T-helper 2 cell (primary cell): ENCODE measurements around the gene SNCB.

Source experiments
- DNase-seq, 5 experiments: peaks; one replicate each; pipeline versions ENCODE4 v3.0.0 to v3.0.0-alpha.2; 2012 to 2022

Gene SNCB

DNA sequence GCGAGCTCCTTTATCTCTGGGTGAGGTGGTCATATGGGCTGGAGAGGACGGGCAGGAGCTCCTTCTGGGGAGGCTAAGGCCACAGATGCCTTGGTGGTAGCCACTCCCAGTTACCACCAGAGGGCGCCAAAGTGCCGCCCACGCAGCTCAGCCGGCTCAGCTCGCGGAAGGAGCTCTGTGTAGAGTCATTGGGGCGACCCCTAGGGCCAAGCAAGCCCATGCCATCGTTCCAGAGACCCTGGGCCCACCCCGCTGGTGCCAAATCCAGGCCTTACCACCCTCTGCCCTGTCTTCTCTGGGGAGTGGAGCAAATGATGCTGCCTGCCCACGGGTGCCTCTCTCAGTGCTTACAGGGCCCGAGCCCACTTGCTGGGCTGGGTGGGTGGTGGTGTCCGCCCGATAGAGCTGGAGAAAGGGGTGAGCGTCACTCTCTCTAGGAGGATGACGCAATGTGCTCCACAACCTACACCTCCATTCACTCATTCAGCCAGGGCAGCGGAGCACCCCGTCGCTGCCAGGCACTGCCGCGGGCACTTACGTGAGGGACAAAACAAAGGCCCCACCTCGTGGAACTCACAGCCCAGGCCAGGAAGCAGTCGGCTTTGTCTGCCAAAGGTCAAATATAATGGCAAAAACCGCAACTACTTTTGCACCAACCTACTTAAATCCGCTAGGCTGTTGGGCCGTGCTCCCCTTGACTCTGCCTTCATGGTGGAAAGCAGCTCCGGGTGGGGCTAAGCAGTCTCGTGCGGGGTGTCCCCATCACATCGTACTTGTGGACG is 30.7 kb upstream of the SNCB start:
- DNase-seq = peak; percentile 54 to 73 (median 67)

DNA sequence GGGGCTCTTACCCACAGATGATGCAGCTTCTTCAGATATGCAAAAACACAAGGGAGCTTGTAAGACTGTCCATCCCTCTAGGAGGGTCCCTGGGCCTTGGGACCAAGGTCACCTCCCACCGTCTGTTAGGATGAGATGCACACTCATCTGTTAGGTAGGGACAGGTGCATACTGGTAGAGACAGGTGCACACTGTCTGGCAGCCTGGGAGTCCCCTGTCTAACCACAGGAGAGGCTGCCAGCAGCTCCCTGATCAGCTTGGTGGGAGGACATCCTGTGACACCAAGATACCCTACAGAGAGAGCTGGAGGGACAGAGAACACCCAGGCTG is 30.2 kb upstream of the SNCB start:
- DNase-seq = peak in 1 of 5 experiments; percentile 44

- no peak for DNase-seq
Measured at GRCh38 chr5:176659860-176660461, 29.6 kb upstream of the SNCB start.

DNA sequence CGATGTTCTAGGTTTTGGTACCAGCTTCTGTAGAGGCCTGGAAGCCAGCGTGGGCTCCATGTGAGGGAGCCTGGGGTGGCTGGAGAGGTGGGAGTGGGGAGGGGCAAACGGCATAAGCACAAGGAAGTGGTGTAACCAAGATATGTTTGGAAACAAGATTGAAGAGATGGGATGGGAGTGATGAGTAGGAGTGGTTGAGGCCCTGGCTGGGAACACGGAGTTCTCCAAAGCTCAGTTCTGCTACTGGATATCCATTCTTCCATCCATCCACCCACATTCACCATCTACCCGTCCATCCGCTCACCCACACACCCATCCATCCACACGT is 29.1 kb upstream of the SNCB start:
- DNase-seq = no peak

GRCh38 chr5:176658817-176659511 is 28.6 kb upstream of the SNCB start:
- DNase-seq = peak in 2 of 5 experiments; percentile 45 to 65

GRCh38 chr5:176658007-176658599 is 27.8 kb upstream of the SNCB start:
- DNase-seq = peak in 4 of 5 experiments; percentile 39 to 76 (median 46)

DNA sequence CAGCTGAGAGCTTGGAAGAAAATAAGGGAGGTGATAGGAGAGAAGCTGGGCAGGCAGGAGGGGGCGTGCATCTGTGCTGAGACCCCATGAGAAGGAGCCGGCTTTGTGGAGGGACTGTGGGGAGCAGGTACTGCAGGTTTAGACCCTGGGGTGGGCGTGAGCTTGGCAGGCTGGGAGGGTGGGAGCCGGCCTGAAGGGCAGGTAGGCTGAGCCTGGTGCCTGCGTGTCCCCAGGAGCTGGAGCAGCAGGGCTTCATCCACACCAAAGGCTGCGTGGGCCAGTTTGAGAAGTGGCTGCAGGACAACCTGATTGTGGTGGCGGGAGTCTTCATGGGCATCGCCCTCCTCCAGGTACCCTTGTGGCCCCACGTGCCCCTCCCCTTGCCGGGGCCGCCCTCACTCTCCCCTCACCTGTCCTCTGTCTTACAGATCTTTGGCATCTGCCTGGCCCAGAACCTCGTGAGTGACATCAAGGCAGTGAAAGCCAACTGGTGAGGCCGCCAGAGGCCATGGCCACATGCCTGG is 26.2 kb upstream of the SNCB start:
- no peak for DNase-seq

GRCh38 chr5:176654856-176655255 is 24.5 kb upstream of the SNCB start:
- no peak for DNase-seq

DNA sequence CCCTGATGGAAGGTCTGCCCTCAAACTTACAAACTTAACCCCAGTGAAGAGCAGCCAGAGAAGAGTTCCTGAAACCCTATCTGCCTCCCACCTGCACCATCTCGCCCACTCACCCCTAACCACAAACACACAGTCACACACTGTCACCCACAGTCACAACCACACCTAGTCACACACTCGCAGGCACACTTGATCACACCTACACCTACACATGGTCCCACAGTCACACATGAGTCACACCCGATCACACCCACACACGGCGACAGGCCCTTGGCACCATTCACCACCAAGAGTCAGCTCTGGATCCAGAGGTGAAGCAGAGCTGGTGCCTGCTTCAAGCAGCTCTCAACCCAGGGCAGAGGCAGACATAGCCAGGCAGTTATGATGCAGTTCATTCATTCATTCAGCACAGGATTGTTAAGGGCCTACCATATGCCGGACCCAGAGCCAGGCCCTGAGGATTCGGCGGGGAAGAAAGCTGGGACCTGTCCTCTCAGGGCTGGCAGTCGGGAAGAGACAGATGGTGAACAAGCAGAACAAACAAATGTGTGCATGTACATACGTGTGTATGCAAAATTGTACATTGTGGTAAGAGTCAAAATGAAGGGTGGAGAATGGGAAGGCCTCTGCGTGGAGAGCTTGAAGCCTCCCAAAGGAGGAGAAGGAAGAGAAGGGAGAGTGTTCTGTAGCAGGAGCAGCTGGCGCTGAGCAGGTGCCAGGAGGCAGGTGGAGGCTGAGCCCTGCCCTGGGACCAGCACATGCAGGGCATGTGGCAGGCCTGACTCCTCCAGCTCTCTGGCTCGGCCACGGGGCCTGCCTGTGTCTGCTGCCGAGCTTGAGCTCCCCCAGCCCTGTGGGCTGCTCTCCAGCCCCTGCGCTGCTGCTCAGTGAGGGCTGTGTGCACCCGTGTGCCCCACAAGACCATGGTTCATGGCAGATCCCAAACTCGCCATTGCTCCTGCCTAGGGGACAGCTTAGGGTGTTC is 23.4 kb upstream of the SNCB start:
- peak in 3 of 5 experiments; percentile 55 to 70 (median 64) for DNase-seq

GRCh38 chr5:176652136-176652535 is 21.8 kb upstream of the SNCB start:
- DNase-seq = no peak

GRCh38 chr5:176651472-176651980 is 21.2 kb upstream of the SNCB start:
- no peak for DNase-seq

DNA sequence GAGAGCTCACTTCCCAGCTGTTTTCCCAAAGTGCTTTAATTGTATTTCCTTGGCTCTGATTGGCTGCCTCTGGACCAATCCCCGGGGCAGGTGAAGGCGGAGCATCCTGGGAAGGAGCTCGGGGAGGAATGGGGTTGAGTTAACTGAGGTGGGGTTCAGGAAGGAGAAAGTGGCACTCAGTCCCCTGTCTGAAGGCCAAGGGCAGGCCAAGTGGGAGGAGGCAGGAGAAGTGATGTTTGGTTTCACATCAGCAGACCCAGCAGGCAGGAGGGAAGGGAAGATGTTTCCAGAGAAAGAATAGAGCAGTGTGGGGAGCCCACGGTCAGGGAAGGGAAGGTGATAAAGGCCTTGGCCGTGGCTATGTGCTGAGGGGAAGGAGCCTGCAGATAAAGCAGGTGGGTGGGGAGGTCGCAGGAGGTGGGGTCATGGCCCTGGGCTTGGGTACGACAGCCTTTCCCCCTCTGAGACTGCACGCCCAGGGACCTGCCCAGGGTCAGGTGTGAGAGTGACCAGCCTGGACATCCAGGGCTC is 20.1 kb upstream of the SNCB start:
- DNase-seq = no peak

DNA sequence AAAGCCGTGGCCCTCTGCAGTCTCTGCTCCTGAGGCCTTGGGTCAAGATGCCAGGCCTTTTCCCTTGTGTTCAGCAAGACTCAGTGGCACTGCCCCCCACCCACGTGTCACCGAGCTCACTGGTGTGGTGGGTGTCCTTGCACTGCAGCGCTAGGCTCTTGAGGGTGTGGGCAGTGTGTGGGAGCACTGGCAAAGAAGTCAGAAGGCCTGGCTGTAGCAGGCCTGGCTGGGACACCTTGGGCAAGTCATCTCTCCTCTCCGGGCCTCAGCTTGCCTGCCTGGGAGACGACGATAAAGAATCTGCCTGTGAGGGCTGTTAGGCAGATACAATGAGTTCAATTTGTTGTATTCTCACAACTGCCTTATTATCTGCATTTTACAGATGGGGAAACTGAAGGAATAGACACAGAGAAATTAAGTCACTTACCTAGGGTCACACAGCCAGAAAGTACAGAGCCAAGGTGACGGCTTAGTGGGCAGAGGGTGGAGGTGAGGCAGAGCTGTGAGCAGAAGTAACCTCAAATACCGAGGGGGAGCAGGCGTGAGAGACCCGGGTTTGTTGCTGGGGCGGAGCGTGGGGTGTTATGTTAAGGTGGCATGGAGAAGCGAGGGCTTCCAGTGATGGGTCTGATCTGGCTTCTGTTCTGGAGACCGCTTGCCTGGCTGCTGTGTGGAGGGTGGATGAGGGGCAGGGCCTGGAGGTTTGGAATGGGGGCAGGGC is 18.3 kb upstream of the SNCB start:
- peak in 1 of 5 experiments; percentile 55 for DNase-seq

DNA sequence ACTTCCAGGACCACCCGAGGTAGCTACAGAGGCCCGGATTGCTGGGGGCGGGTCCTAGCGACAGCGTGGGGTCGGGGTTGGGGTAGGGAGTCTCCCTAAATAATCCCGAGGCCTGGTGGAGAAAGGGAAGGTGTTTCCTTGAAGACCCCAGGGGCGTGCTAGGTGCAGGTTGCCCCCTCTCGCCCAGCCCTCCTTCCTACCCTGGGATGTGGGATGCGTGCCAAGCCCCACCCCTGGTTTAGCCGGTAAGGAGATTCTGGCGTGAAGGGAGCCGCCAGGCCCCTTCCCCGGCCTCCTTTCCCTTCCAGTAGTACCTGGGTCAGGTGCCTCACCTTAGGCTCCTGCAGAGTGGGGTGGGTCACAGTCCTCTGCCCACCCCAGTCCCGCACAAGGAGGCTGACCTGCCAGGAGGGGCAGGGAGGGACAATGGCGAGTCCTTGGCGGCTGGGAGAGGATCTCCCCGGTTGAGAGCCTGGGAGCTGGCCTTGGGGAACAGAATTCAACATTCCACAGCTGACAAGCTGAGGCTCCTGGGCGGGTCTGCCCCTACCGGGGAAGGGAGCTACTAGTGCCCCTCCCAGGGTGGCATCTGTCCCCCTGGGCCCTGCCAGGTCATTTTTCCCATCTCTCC is 17.6 kb upstream of the SNCB start:
- no peak for DNase-seq

- DNase-seq = peak; percentile 96 to 99 (median 98)
Measured at GRCh38 chr5:176647030-176647842, 16.9 kb upstream of the SNCB start, which contains the start of gene TSPAN17. TSS of gene TSPAN17 (plus strand) at chr5:176647484. CDS start at chr5:176647616, 132 bp downstream.

DNA sequence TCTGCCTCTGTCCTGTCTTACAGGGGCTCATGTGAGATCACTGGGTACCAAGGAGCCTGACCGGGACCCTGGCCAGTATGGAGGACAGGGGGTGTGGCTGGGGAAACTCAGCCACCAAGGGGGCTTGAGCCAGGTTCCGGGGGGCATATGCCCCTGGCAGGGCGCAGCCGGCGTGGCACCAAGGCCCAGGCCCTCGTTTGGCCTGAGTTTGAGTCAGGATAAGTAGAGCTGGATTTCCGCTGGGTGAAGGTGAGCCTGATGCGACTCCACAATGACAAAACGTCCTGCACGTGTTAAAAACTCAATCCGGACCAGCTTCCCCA is 16.3 kb upstream of the SNCB start:
- no peak for DNase-seq

GRCh38 chr5:176646049-176646706 is 15.8 kb upstream of the SNCB start:
- DNase-seq = no peak

GRCh38 chr5:176644878-176645670 is 14.7 kb upstream of the SNCB start:
- no peak for DNase-seq
